Measurements from ENCODE around the gene IL17B. TPM values are rescaled to one million over a fixed set of nuclear protein-coding genes. Genes with fewer than 3 reads are reported as not detected.

The IL17B gene
- total RNA-seq, 4 donors from 2014 or later = not detected

DNA sequence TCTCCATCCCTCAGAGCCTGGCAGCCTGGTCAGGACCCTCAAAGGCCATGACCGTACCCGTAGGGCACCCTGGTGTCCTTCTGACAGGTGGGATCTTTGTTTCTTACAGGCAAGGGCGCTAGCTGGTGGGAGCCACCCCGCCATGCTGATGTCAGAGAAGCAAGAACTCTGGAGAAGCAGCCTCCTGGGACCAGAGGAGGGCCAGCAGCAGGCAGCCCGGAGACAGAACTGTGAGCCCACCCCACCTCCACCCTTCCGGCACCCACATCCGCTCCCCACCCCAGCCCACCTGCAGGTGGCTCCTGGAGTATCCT is 42.2 kb upstream of the IL17B start:
- TF ChIP-seq POLR2A (IDR thresholded peaks at IDR 0.05) = no peak
- TF ChIP-seq, protein P1, sequence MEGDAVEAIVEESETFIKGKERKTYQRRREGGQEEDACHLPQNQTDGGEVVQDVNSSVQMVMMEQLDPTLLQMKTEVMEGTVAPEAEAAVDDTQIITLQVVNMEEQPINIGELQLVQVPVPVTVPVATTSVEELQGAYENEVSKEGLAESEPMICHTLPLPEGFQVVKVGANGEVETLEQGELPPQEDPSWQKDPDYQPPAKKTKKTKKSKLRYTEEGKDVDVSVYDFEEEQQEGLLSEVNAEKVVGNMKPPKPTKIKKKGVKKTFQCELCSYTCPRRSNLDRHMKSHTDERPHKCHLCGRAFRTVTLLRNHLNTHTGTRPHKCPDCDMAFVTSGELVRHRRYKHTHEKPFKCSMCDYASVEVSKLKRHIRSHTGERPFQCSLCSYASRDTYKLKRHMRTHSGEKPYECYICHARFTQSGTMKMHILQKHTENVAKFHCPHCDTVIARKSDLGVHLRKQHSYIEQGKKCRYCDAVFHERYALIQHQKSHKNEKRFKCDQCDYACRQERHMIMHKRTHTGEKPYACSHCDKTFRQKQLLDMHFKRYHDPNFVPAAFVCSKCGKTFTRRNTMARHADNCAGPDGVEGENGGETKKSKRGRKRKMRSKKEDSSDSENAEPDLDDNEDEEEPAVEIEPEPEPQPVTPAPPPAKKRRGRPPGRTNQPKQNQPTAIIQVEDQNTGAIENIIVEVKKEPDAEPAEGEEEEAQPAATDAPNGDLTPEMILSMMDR (IDR thresholded peaks at IDR 0.05) = no peak
- H3K4me3 ChIP-seq = no peak overlapping the region

DNA sequence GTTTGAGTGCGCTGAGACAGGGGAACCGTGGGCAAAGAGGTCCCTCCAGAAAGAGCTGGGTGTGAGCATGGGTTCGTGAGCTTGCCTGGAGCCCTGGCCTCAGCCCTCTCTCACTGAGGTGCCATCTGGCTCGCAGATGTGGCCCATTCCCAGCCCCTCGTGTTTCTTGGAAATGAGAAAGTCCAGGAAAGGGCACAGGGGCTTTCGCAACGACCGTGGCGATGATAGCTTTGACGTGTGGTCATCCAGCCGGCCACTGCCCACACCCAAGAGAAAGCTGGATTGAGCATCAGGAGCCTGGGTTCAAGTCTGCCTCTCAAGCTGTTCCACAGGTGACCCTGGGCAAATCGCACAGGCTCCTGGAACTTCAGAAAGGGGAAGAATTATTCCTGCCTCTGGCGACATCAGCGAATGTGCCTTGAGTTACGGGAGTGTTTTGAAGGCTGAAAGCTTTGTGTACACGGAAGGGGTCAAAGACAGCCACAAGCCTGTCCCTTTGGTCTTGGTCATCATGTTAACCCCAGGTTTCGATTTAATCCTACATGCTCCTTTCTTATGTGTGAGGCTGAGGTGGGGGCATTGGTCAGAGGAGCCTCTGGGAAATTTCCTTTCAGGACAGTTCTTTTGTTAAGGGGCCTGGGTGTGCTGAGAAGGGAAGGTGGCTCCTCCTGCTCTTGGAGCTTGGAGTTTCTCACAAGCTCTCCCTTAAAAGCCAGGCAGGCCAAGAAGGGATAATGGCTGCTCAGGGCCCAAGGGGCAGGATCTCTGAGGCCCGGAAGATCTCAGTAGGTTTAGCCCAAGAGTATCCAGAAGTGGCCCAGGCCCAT is 41.7 kb upstream of the IL17B start:
- Histone ChIP-seq H3K27me3 (no peaks in the 10 kb centered on the region), H3K4me1 (peaks cover 0 to 34% (median 0%) of the 10 kb centered on the region in 4 donors), H3K4me3 (no peak overlapping the region)

More for the DNA sequence above, 42.2 kb upstream of the IL17B start:
- H3K9me3 ChIP-seq = no peaks in the 10 kb centered on the region
- peaks cover 0 to 30% (median 0%) of the 10 kb centered on the region in 4 donors for H3K4me1 ChIP-seq
- peaks cover 0 to 24% (median 0%) of the 10 kb centered on the region in 3 donors for H3K36me3 ChIP-seq
- DNase-seq = no peak
- H3K27me3 ChIP-seq = no peaks in the 10 kb centered on the region
- H3K27ac ChIP-seq = peak overlapping the region; percentile 49 to 90 (median 64)

GRCh38 chr5:149419859-149420544 is 40.9 kb upstream of the IL17B start:
- no peak for DNase-seq
- Histone ChIP-seq H3K4me1 (peaks cover 0 to 34% (median 0%) of the 10 kb centered on the region in 4 donors), H3K9me3 (no peaks in the 10 kb centered on the region), H3K36me3 (peaks cover 0 to 12% (median 0%) of the 10 kb centered on the region in 3 donors), H3K27ac (peak overlapping the region; percentile 49 to 90 (median 64)), H3K27me3 (no peaks in the 10 kb centered on the region), H3K4me3 (no peak overlapping the region)
- no peak for TF ChIP-seq POLR2A (IDR thresholded peaks at IDR 0.05)
- TF ChIP-seq, protein P1 (IDR thresholded peaks at IDR 0.05) = no peak

More for the DNA sequence above, 41.7 kb upstream of the IL17B start:
- peak in 1 of 3 donors; percentile 63 for DNase-seq
- Histone ChIP-seq H3K9me3 (no peaks in the 10 kb centered on the region), H3K36me3 (peaks cover 0 to 19% (median 0%) of the 10 kb centered on the region in 3 donors), H3K27ac (peak overlapping the region; percentile 49 to 90 (median 64))
- TF ChIP-seq, protein P1 (IDR thresholded peaks at IDR 0.05) = no peak
- no peak for TF ChIP-seq POLR2A (IDR thresholded peaks at IDR 0.05)

DNA sequence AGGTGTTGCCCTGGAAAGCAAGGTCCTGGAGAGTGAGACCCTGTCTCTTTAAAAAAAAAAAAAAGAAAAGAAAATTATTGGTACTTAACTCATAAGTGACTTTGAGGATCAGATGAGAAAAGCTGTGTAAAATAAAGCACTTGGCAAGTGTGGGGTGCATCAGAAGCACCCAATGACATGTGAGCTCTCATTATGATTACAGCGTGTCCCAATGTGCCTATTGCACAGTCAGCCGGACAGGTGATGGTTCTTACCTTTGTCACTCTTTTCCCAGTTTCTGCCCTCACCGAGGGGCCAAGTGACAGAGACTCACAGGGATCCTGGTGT is 40.4 kb upstream of the IL17B start:
- Histone ChIP-seq H3K9me3 (no peaks in the 10 kb centered on the region), H3K4me3 (no peak overlapping the region), H3K36me3 (peaks cover 0 to 7% (median 0%) of the 10 kb centered on the region in 3 donors), H3K27me3 (no peaks in the 10 kb centered on the region), H3K27ac (peak overlapping the region; percentile 49 to 90 (median 64)), H3K4me1 (peaks cover 0 to 34% (median 0%) of the 10 kb centered on the region in 4 donors)
- DNase-seq = no peak
- TF ChIP-seq, protein P1 (IDR thresholded peaks at IDR 0.05) = no peak
- TF ChIP-seq POLR2A (IDR thresholded peaks at IDR 0.05) = no peak

DNA sequence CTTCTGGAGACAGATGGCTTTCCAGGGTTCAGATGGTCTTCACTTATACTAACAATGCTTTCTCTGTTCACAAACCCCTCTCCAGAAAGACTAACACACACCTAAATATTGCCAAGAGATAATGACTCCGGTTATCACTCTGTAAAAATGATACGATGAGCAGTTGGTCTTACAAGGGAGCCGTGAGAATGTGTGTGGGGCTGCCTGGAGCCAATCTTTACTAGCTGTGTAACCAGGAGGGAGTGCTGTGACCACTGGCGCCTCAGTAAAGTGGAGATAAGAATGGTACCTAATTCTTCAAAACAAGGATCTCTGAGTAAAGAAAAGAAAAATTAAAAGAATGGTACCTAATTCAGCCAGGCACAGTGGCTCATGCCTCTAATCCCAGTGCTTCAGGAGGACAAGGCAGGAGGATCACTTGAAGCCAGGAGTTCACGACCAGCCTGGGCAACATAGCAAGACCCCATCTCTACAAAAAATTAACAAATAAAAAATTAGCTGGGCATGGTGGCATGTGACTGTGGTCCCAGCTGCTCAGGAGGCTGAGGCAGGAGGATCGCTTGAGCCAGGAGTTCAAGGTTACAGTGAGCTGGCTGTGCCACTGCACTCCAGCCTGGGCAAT is 39.9 kb upstream of the IL17B start:
- H3K4me1 ChIP-seq = peaks cover 0 to 34% (median 0%) of the 10 kb centered on the region in 4 donors
- DNase-seq = no peak
- no peaks in the 10 kb centered on the region for H3K9me3 ChIP-seq
- no peak overlapping the region for H3K4me3 ChIP-seq
- H3K27ac ChIP-seq = peak overlapping the region; percentile 38 to 90 (median 53)
- peaks cover 0 to 7% (median 0%) of the 10 kb centered on the region in 3 donors for H3K36me3 ChIP-seq
- TF ChIP-seq, protein P1 (IDR thresholded peaks at IDR 0.05) = no peak
- TF ChIP-seq POLR2A (IDR thresholded peaks at IDR 0.05) = no peak
- H3K27me3 ChIP-seq = no peaks in the 10 kb centered on the region

Data from Peyer's patch (tissue), 4 donors.